Measurements from ENCODE around the gene RBPJL. TPM values are rescaled to one million over a fixed set of nuclear protein-coding genes. Genes with fewer than 3 reads are reported as not detected.

Gene RBPJL
- not detected for total RNA-seq

DNA sequence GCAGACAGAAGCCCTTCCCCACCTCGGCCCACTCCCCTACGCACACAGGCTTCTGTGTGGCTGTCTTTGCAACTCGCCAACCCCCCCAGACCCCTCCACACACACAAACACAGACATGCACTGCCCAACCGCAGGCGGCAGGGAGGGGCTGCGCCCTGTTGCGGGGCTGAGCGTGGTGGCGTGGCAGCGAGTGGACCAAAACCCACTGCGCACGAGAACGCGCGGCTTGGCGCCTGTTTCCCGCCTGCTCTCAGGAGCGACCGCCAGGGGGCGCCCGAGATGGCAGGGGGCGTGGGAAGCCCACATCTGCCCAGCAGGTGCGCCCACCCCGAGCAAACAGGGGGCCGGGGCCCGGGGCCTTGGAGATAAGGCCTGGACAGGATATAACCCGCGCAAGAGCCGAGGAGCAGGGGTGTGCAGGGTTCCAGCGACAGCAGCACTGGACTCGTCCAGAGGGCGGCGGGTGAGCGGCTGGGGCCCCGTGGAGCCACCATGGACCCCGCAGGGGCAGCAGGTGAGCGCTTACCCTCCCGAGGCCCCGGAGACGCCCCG, at the start of gene RBPJL:
Gene RBPJL, plus strand, starts transcription at position 410 of the 552 bp plus-strand sequence. Its CDS starts 83 bp downstream, at position 493.
- Mint-ChIP-seq H3K36me3 (ENCODE audit: insufficient read depth in 2 of 2) (peaks cover 0 to 5% of the 10 kb centered on the region in 2 donors), H3K27me3 (ENCODE audit: low read depth) (peaks cover 76% of the 10 kb centered on the region), H3K4me1 (ENCODE audit: low read depth) (peaks cover 32% of the 10 kb centered on the region), H3K4me3 (no peak within 1 kb of the TSS), H3K9me3 (no peaks in the 10 kb centered on the region), H3K27ac (no peak within 1 kb of the TSS)
- ATAC-seq (replicated peaks in 1 of 2) (peak in 1 of 2 donors; percentile 21), DNase-seq (peak; percentile 62 to 70)

DNA sequence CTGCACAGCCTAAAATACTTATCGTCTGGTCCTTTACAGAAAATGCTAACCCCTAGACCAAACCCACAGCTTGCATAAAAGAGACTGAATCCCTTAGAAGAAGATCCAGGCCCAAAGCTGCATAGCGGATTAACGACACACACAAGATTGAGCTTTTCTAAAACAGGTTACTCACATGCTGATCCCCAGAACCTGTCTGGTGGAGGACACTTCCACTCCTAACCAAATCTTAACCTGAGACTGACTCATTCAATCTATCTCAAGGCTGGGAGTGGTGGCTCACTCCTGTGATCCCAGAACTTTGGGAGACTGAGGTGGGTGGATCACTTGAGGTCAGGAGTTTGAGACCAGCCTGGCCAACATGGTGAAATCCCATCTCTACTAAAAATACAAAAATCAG, 49.5 kb upstream of the RBPJL start:
- Mint-ChIP-seq H3K27me3 (ENCODE audit: low read depth) (peaks cover 33% of the 10 kb centered on the region), H3K4me1 (ENCODE audit: low read depth) (no peaks in the 10 kb centered on the region), H3K9me3 (no peaks in the 10 kb centered on the region)

GRCh38 chr20:45257711-45258110, 48.9 kb upstream of the RBPJL start:
- DNase-seq (no peak), ATAC-seq (replicated peaks in 1 of 2) (no peak)
- Mint-ChIP-seq H3K27ac (no peak overlapping the region), H3K36me3 (ENCODE audit: insufficient read depth in 2 of 2) (no peaks in the 10 kb centered on the region), H3K4me3 (no peak overlapping the region), H3K4me1 (ENCODE audit: low read depth) (no peaks in the 10 kb centered on the region), H3K27me3 (ENCODE audit: low read depth) (peaks cover 34% of the 10 kb centered on the region), H3K9me3 (no peaks in the 10 kb centered on the region)

More for the DNA sequence above, 49.5 kb upstream of the RBPJL start:
- Mint-ChIP-seq H3K27ac (no peak overlapping the region), H3K36me3 (ENCODE audit: insufficient read depth in 2 of 2) (no peaks in the 10 kb centered on the region), H3K4me3 (no peak overlapping the region)
- no peak for DNase-seq
- no peak for ATAC-seq (replicated peaks in 1 of 2)

DNA sequence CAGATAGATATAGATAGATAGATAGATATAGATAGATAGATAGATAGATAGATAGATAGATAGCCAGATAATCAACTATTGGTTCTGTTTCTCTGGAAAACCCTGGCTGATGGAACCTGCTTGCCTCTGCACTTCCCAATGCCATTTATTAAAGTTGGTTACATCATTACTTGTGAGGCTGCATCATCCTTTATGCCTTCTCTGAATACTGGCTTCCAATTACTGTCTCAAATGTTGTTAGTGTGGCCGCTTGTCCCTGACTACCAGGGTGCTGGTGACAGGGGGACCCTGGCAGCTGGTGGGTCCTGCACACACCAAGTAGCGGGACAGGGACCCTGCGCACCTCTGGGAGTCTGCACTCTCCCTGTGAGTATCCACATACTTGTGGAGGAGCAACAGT, 48.4 kb upstream of the RBPJL start:
- Mint-ChIP-seq H3K4me1 (ENCODE audit: low read depth) (no peaks in the 10 kb centered on the region), H3K4me3 (no peak overlapping the region), H3K9me3 (no peaks in the 10 kb centered on the region), H3K36me3 (ENCODE audit: insufficient read depth in 2 of 2) (no peaks in the 10 kb centered on the region), H3K27me3 (ENCODE audit: low read depth) (peaks cover 36% of the 10 kb centered on the region), H3K27ac (no peak overlapping the region)
- no peak for ATAC-seq (replicated peaks in 1 of 2)
- DNase-seq = no peak

DNA sequence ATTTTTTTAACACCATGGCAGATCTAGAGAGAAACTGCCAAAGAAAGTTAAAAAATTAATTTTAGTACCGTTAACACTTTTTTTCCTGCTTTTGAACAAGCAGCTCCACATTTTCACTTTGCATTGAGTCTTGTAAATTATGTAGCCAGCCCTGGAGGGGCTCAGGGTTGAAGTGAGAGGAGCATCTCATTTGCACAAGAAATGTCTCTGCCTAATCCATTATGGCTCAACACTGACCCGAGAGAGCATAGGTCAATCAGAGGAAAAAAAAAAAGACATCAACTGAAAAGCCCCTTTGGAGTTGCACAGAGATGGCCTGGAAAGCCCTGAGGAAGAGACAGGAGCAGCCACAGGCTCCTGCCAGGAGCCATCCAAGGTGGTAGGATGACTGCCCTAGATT, 48.0 kb upstream of the RBPJL start:
- ATAC-seq (replicated peaks in 1 of 2) = no peak
- Mint-ChIP-seq H3K27me3 (ENCODE audit: low read depth) (peaks cover 32% of the 10 kb centered on the region), H3K36me3 (ENCODE audit: insufficient read depth in 2 of 2) (no peaks in the 10 kb centered on the region), H3K27ac (no peak overlapping the region), H3K4me1 (ENCODE audit: low read depth) (no peaks in the 10 kb centered on the region), H3K4me3 (no peak overlapping the region), H3K9me3 (no peaks in the 10 kb centered on the region)
- no peak for DNase-seq

DNA sequence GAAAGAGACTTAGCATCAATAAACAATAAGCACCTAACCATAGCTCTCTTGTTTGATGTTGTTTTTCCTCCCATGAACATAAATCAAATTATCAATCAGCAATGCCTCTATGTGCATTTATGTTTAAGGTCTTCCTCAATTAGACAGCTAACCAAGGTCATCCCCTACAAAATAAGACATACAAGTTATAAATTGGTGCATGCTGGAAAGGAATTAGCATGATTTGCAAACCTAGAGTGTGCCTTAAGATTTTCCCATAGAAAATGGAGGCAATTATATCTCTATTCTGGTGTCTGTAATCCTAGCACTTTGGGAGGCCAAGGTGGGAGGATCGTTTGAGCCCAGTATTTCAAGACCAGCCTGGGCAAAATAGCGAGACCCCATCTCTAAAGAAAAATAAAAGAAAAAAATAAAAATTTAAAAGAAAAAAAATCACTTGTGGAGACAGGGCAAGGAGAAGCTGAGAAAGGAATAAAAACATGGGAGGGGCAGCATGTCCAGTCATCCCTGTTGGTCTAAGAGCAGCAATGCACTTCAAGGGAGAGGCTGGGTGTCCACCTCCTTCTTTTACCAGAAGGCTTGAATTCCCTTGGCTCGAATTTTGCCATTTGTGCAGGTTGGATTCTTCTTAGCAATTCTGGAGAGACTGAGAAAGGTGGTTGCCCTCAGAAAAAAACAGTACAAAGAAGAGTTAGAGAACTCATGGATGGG, 42.9 kb upstream of the RBPJL start:
- DNase-seq (no peak), ATAC-seq (replicated peaks in 1 of 2) (no peak)
- no peaks in the 10 kb centered on the region for H3K36me3 Mint-ChIP-seq (ENCODE audit: insufficient read depth in 2 of 2)
- H3K27ac Mint-ChIP-seq = no peak overlapping the region
- no peak overlapping the region for H3K4me3 Mint-ChIP-seq
- H3K9me3 Mint-ChIP-seq = no peaks in the 10 kb centered on the region
- peaks cover 49% of the 10 kb centered on the region for H3K27me3 Mint-ChIP-seq (ENCODE audit: low read depth)
- H3K4me1 Mint-ChIP-seq (ENCODE audit: low read depth) = no peaks in the 10 kb centered on the region

GRCh38 chr20:45266977-45267376, 39.7 kb upstream of the RBPJL start:
- Mint-ChIP-seq H3K27me3 (ENCODE audit: low read depth) (peaks cover 62% of the 10 kb centered on the region), H3K9me3 (no peaks in the 10 kb centered on the region), H3K27ac (no peak overlapping the region), H3K4me1 (ENCODE audit: low read depth) (no peaks in the 10 kb centered on the region), H3K4me3 (no peak overlapping the region), H3K36me3 (ENCODE audit: insufficient read depth in 2 of 2) (no peaks in the 10 kb centered on the region)
- ATAC-seq (replicated peaks in 1 of 2) (no peak), DNase-seq (no peak)

- Mint-ChIP-seq H3K36me3 (ENCODE audit: insufficient read depth in 2 of 2) (no peaks in the 10 kb centered on the region), H3K27me3 (ENCODE audit: low read depth) (peaks cover 68% of the 10 kb centered on the region), H3K9me3 (no peaks in the 10 kb centered on the region), H3K27ac (no peak overlapping the region), H3K4me3 (no peak overlapping the region), H3K4me1 (ENCODE audit: low read depth) (no peaks in the 10 kb centered on the region)
- no peak for DNase-seq
- ATAC-seq (replicated peaks in 1 of 2) = no peak
Observed at GRCh38 chr20:45268531-45268930, 38.1 kb upstream of the RBPJL start.

DNA sequence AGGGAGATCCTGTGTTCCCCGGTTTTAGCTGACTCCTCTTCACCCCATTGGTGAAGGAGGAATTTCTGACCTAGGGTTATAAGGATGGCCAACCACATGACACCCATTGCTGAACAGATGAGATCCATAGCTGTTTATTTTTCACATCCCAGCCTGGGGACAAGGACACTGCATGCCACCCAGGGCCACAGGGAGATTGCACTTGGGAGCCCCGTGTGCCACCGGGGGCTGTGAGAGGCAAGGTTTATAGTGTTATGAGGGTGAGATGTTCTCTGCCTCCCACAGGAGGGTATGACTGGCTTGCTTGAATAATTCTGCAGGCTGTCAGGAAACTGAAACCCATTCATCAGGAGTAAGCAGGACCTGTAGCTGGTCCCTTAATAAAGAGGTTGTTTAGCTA, 37.6 kb upstream of the RBPJL start:
- no peaks in the 10 kb centered on the region for H3K9me3 Mint-ChIP-seq
- no peak overlapping the region for H3K4me3 Mint-ChIP-seq
- peaks cover 72% of the 10 kb centered on the region for H3K27me3 Mint-ChIP-seq (ENCODE audit: low read depth)
- no peak overlapping the region for H3K27ac Mint-ChIP-seq
- H3K4me1 Mint-ChIP-seq (ENCODE audit: low read depth) = no peaks in the 10 kb centered on the region
- DNase-seq (no peak), ATAC-seq (replicated peaks in 1 of 2) (no peak)
- no peaks in the 10 kb centered on the region for H3K36me3 Mint-ChIP-seq (ENCODE audit: insufficient read depth in 2 of 2)

- Mint-ChIP-seq H3K9me3 (no peaks in the 10 kb centered on the region), H3K4me3 (no peak overlapping the region), H3K36me3 (ENCODE audit: insufficient read depth in 2 of 2) (no peaks in the 10 kb centered on the region), H3K4me1 (ENCODE audit: low read depth) (no peaks in the 10 kb centered on the region), H3K27ac (no peak overlapping the region), H3K27me3 (ENCODE audit: low read depth) (peaks cover 75% of the 10 kb centered on the region)
- DNase-seq = no peak
- no peak for ATAC-seq (replicated peaks in 1 of 2)
Observed at GRCh38 chr20:45269754-45270270, 36.8 kb upstream of the RBPJL start.

- H3K36me3 Mint-ChIP-seq (ENCODE audit: insufficient read depth in 2 of 2) = no peaks in the 10 kb centered on the region
- DNase-seq (no peak), ATAC-seq (replicated peaks in 1 of 2) (no peak)
- no peaks in the 10 kb centered on the region for H3K9me3 Mint-ChIP-seq
- H3K27me3 Mint-ChIP-seq (ENCODE audit: low read depth) = peaks cover 74% of the 10 kb centered on the region
- no peaks in the 10 kb centered on the region for H3K4me1 Mint-ChIP-seq (ENCODE audit: low read depth)
- no peak overlapping the region for H3K27ac Mint-ChIP-seq
- no peak overlapping the region for H3K4me3 Mint-ChIP-seq
Observed at GRCh38 chr20:45275338-45275737, 31.3 kb upstream of the RBPJL start.

DNA sequence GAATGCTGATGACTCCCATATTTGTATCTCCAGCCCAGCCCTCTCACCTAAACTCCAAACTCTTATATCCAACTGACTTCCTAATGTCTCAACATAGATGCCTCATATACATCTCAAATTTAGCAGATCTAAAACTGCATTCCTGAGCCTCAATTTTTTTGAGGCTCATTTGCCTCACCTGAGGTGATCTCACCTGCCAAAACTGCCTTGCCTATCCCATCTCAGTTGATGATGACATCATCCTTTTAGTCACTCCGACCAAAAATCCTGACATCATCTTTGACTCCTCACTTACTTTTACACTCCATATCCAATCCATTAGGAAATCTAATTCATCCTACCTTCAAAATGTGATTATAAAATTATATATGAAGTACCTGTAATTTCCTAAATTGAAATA, 26.6 kb upstream of the RBPJL start:
- Mint-ChIP-seq H3K27ac (no peak overlapping the region), H3K4me1 (ENCODE audit: low read depth) (no peaks in the 10 kb centered on the region), H3K9me3 (no peaks in the 10 kb centered on the region), H3K4me3 (no peak overlapping the region), H3K27me3 (ENCODE audit: low read depth) (peaks cover 35% of the 10 kb centered on the region), H3K36me3 (ENCODE audit: insufficient read depth in 2 of 2) (no peaks in the 10 kb centered on the region)
- no peak for DNase-seq
- no peak for ATAC-seq (replicated peaks in 1 of 2)

- ATAC-seq (replicated peaks in 1 of 2) = no peak
- Mint-ChIP-seq H3K27ac (no peak overlapping the region), H3K4me1 (ENCODE audit: low read depth) (no peaks in the 10 kb centered on the region), H3K27me3 (ENCODE audit: low read depth) (peaks cover 40% of the 10 kb centered on the region), H3K4me3 (no peak overlapping the region), H3K9me3 (no peaks in the 10 kb centered on the region), H3K36me3 (ENCODE audit: insufficient read depth in 2 of 2) (no peaks in the 10 kb centered on the region)
- no peak for DNase-seq
Observed at GRCh38 chr20:45282700-45283550, 23.7 kb upstream of the RBPJL start.
